GM21737 (cell line): ENCODE results near the gene USP53.
"Not testable (repeated sequence)": the region's sequence is repeated elsewhere in the genome, so short reads cannot be mapped to it uniquely, and the experiment has no call there.

Source experiments
- ATAC-seq: cut with Tn5 transposase; IDR thresholded peaks from one replicate; pipeline ENCODE4 v1.9.1; 2021; ENCODE audit warnings: mild to moderate bottlenecking, moderate library complexity; ENCODE audit not compliant: unreplicated experiment

USP53 gene

GRCh38 chr4:119266153-119266552, 53.6 kb downstream of the USP53 start:
- no peak for ATAC-seq

GRCh38 chr4:119268466-119268865, 56.0 kb downstream of the USP53 start:
- no peak for ATAC-seq

- no peak for ATAC-seq
These were observed 59.0 kb downstream of the USP53 start for GRCh38 chr4:119271361-119272085.

- not testable (repeated sequence) for ATAC-seq
These were observed 67.0 kb downstream of the USP53 start for GRCh38 chr4:119279541-119279940.

- not testable (repeated sequence) for ATAC-seq
These were observed 67.4 kb downstream of the USP53 start for GRCh38 chr4:119279945-119280344.

- ATAC-seq: no peak
These were observed 68.9 kb downstream of the USP53 start for GRCh38 chr4:119281393-119281792.

GRCh38 chr4:119284876-119285780, 72.6 kb downstream of the USP53 start:
- no peak for ATAC-seq

GRCh38 chr4:119286377-119287002, 74.0 kb downstream of the USP53 start:
- ATAC-seq: no peak

- no peak for ATAC-seq
These were observed 76.8 kb downstream of the USP53 start for GRCh38 chr4:119289313-119289712.

GRCh38 chr4:119290598-119290997, 78.1 kb downstream of the USP53 start:
- no peak for ATAC-seq

- no peak for ATAC-seq
These were observed 83.8 kb downstream of the USP53 start for GRCh38 chr4:119296356-119296755.

- no peak for ATAC-seq
These were observed 85.3 kb downstream of the USP53 start for GRCh38 chr4:119297795-119298194.

- ATAC-seq: no peak
These were observed 86.8 kb downstream of the USP53 start for GRCh38 chr4:119299260-119299671.

- ATAC-seq: peak; percentile 52
These were observed 87.2 kb downstream of the USP53 start for GRCh38 chr4:119299741-119300100.

- peak; percentile 98 for ATAC-seq
These were observed 87.8 kb downstream of the USP53 start for GRCh38 chr4:119300101-119300978.

GRCh38 chr4:119302073-119302832, 89.7 kb downstream of the USP53 start:
- ATAC-seq: no peak

GRCh38 chr4:119303587-119304305, 91.2 kb downstream of the USP53 start:
- no peak for ATAC-seq

GRCh38 chr4:119304431-119304830, 91.9 kb downstream of the USP53 start:
- no peak for ATAC-seq

- ATAC-seq: no peak
These were observed 95.1 kb downstream of the USP53 start for GRCh38 chr4:119307606-119308005.
